GM12891 (cell line): ENCODE data around the gene SEPTIN5.
"Not testable (repeated sequence)": the region's sequence is repeated elsewhere in the genome, so short reads cannot be mapped to it uniquely, and the experiment has no call there.

Source experiments
- DNase-seq: peaks from one replicate; pipeline ENCODE4 v3.0.0; 2011; ENCODE audit warnings: low spot score; ENCODE audit not compliant: insufficient read length
- FAIRE-seq: peaks from 2 replicates; lab custom pipeline; 2011; peaks lifted over from hg19 to GRCh38; lab: Jason Lieb, UNC
- PAX5 ChIP-seq: IDR thresholded peaks from 2 replicates; pipeline ENCODE4 v1.6.1; 2011; ENCODE audit warnings: low read length, moderate library complexity, mild to moderate bottlenecking; ENCODE audit not compliant: insufficient read depth, severe bottlenecking
- POLR2A ChIP-seq: IDR thresholded peaks from 2 replicates; pipeline ENCODE4 v1.6.1; 2011; ENCODE audit warnings: low read depth, low read length, control low read depth
- POLR2AphosphoS5 ChIP-seq: IDR thresholded peaks from 2 replicates; pipeline ENCODE4 v1.6.1; 2011; ENCODE audit warnings: low read depth, low read length, control low read depth
- POU2F2 ChIP-seq: IDR thresholded peaks from 2 replicates; pipeline ENCODE4 v1.6.1; 2011; ENCODE audit warnings: low read depth, mild to moderate bottlenecking, control low read depth, low read length, moderate library complexity
- SPI1 ChIP-seq: IDR thresholded peaks from 2 replicates; pipeline ENCODE4 v1.6.1; 2011; ENCODE audit warnings: low read depth, low read length, control low read depth
- TAF1 ChIP-seq: IDR thresholded peaks from 2 replicates; pipeline ENCODE4 v1.6.1; 2011; ENCODE audit warnings: low read depth, low read length, control low read depth

The SEPTIN5 gene

GRCh38 chr22:19693981-19694670, 20.2 kb upstream of the SEPTIN5 start:
- no peak for DNase-seq
- FAIRE-seq, result no peak
- no peak for TF ChIP-seq POLR2AphosphoS5
- no peak for TF ChIP-seq POU2F2
- no peak for TF ChIP-seq POLR2A
- TF ChIP-seq PAX5, result no peak
- no peak for TF ChIP-seq SPI1
- no peak for TF ChIP-seq TAF1

- no peak for FAIRE-seq
- TF ChIP-seq PAX5 (no peak), POLR2AphosphoS5 (no peak), POLR2A (no peak), SPI1 (no peak), POU2F2 (no peak), TAF1 (no peak)
- DNase-seq, result no peak
These were observed 19.6 kb upstream of the SEPTIN5 start for GRCh38 chr22:19694696-19695095.

GRCh38 chr22:19696504-19697276, 17.6 kb upstream of the SEPTIN5 start:
- FAIRE-seq, result no peak
- no peak for TF ChIP-seq TAF1
- TF ChIP-seq POLR2AphosphoS5, result no peak
- no peak for TF ChIP-seq SPI1
- TF ChIP-seq PAX5, result no peak
- no peak for TF ChIP-seq POU2F2
- TF ChIP-seq POLR2A, result no peak
- DNase-seq, result no peak

GRCh38 chr22:19697871-19698270, 16.4 kb upstream of the SEPTIN5 start:
- not testable (repeated sequence) for FAIRE-seq, DNase-seq

GRCh38 chr22:19700790-19701419, 13.4 kb upstream of the SEPTIN5 start:
- TF ChIP-seq POLR2AphosphoS5 (no peak), PAX5 (no peak), SPI1 (no peak), POU2F2 (no peak), TAF1 (no peak), POLR2A (no peak)
- DNase-seq, result no peak

GRCh38 chr22:19701420-19702145, 12.7 kb upstream of the SEPTIN5 start:
- DNase-seq (no peak), FAIRE-seq (no peak)
- TF ChIP-seq POLR2A, result no peak

More at GRCh38 chr22:19700790-19701419, 13.4 kb upstream of the SEPTIN5 start:
- FAIRE-seq, result no peak

- DNase-seq, result no peak
- FAIRE-seq, result no peak
- no peak for TF ChIP-seq POU2F2
- TF ChIP-seq PAX5, result no peak
- no peak for TF ChIP-seq SPI1
- no peak for TF ChIP-seq TAF1
- TF ChIP-seq POLR2AphosphoS5, result no peak
- no peak for TF ChIP-seq POLR2A
These were observed 10.4 kb upstream of the SEPTIN5 start for GRCh38 chr22:19703869-19704268.

GRCh38 chr22:19704355-19705015, 9.8 kb upstream of the SEPTIN5 start:
- TF ChIP-seq POLR2A (no peak), PAX5 (no peak), POLR2AphosphoS5 (no peak), SPI1 (no peak), POU2F2 (no peak), TAF1 (no peak)
- DNase-seq, result no peak
- no peak for FAIRE-seq
